A172 (cell line): ENCODE results near the gene WNT9A. TPM values are rescaled to one million over a fixed set of nuclear protein-coding genes. Genes with fewer than 3 reads are reported as not detected.
A peak's percentile ranks its signal among the peaks of the same experiment; 100 is the strongest.
"Not testable (repeated sequence)": the region's sequence is repeated elsewhere in the genome, so short reads cannot be mapped to it uniquely, and the experiment has no call there.

Experiments used
- DNase-seq: peaks from one replicate; pipeline ENCODE4 v3.0.0-alpha.2; 2015; ENCODE audit warnings: low spot score
- total RNA-seq: library from RNA; depleted of rRNA; stranded (reverse); fragments of >200 nt; shearing (Covaris generic); gene quantifications from 2 replicates; pipeline ENCODE4 v1.2.3, GENCODE V29; 2014

Gene WNT9A
- total RNA-seq, 1 experiment from 2014 or later: 23.7 TPM

- DNase-seq: no peak
These were observed 34.9 kb downstream of the WNT9A start for GRCh38 chr1:227912866-227913265.

DNA sequence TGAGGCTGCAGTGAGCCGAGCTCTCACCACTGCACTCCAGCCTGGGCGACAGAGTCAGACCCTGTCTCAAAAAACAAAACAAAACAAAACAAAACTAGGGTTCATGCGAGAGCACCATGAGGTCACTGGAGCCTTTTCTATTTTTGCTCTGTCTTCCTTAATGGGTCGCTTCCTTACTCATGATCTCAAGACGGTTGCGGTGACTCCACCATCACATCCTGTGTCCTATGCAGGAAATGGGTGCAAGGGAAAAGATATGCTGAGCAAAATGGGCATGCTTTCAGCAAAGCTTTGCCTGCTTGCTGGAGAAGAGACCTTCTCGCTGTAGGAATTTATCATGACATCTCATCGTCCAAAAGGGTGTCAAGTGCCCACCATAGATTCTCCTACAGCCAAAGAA is 36.4 kb downstream of the WNT9A start:
- DNase-seq: no peak

DNA sequence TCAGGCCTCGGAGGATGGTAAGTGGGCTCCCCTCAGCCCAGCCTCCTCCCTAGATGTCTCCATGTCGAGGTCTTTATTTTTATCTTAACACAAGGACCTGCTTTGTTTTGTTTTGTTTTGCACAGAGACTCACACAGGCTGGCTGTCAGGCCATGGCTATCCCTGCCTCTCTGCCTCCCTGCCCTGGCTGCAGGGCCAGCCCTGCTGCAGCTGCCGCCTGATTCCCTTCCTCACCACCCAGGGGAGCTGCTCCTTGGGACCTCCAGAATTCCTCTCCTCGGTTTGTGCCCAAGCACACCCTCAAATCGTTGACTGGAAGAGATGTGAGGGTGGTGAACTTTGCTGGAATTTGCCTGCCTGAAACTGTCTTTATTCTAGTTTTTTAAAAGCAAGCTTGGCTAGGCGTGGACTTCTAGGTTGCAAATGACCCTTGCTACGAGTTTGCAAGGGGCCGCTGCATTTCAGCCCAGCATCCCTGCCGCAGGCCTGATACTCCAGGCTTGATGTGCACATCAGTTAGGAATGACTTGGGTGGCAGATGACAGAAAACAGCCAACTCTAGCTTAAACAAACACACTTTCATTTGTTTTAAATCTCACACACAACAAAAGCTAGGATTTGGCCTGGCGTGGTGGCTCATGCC is 37.1 kb downstream of the WNT9A start:
- DNase-seq: no peak

- not testable (repeated sequence) for DNase-seq
These were observed 37.8 kb downstream of the WNT9A start for GRCh38 chr1:227909923-227910328.

DNA sequence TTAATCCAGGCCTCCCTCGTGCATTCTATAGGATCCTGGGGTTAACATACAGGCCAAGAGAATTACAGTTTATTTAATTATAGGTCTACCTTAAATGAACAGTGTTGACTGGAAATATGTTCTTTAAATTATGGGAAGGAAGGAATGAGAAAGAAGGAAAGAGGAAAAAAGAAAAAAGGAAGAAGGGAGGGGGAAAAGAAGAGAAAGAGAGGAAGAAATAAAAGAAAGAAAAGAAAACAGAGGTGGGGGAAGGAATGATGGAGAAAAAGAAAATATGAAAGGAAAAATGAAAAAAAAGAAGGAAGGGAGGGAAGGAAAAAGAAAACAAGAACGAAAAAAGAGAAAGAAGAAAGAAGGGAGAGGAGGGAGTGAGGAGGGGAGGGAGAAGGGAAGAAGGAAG is 38.5 kb downstream of the WNT9A start:
- DNase-seq: no peak

DNA sequence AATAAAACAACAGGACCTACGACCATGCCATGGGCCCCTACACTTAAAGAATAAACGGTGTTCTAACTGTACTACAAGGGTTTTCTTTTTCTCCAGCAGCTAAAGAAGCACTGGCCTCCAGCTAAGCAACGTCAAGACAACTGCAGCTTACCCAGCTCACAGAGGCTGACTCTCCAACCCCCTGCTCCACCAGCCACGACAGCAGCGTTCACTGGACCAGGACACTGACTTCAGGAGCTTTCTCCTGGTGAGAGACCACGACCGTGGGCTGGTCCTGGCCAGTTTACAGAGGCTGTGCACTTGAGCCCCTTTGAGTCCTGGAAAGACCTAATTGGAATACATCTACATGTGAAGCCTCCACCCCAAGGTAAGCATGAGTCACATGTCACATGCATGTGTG is 39.4 kb downstream of the WNT9A start:
- DNase-seq: no peak

- DNase-seq: no peak
These were observed 40.2 kb downstream of the WNT9A start for GRCh38 chr1:227907439-227908015.

GRCh38 chr1:227906550-227907071 is 41.1 kb downstream of the WNT9A start:
- no peak for DNase-seq

- no peak for DNase-seq
These were observed 41.9 kb downstream of the WNT9A start for GRCh38 chr1:227905573-227906487.

DNA sequence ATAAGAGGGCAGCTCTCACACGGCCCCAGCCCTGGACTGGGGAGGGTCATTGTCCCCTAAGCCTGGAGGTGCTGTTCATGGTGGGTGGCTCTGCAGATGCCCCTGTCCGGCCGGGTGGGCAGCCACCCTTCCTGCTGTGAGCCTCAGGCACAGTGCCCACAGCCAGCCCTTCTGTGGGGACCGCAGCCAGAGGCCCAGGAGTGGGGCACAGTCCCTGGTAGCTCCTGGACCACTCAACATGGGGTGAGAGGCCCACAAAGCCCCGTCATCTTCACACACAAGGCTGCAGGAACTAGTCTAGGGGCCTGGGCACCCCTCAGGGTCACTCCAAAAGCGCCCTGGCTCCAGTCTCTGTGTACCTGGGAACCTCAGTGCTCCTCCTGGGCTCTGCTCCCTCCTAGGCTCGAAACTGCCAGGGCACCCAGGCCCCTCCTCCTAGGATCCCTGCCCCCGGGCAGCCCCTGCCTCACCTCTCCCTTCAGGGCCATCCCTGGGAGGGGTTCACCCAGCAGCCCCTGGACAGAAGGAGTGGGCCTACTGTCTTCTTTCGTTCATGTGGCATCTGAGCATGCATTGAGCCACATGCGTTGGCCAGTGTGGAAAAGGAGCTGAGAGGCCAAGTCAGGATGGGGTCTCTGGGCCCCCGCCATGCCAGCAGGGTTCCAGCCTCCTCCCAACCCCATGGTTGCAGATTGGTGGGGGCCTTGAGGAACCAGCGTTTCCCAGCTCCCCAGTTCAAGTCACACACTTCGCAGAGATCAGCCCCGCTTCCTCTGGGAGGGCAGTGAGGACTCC is 43.0 kb downstream of the WNT9A start:
- no peak for DNase-seq

DNA sequence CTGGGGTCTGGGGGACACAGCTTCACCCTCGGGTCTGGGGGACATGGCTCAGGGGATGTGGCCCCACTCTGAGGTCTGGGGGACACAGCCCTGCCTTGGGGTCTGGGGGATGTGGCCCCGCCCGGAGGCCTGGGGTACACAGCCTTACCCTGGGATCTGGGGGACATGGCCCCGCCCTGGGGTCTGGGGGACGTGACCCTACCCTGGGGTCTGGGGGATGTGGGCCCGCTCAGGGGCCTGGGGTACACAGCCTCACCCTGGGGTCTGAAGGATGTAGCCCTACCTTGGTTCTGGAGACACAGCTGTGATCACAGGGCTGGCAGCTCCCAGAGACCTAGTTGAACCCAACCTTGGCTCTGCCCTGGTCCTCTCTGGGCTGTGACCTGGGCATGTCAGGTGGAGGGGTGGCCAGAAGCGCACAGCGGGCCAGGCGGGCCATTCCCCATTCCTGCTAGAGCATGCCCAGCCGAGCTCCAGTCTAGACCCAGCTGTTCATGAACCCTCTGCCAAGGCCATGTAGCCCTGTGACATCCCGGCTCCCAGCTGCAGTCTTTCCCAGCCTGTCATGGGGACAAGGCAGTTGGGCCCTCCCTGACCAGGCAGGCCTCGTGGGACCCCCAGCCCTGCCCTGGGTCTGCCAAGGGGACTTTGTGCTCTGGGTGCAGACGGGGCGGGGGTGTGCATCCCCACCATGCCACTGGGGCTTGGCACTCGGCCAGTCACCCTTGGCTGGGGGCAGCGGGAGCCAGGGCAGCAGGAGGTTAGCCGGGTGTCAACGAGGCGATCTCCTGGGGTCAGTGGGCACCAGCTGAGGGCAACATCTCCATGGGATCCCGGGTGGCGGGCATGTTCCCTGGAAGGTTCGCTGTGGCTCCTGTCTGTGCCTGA is 43.9 kb downstream of the WNT9A start:
- DNase-seq: no peak

- no peak for DNase-seq
These were observed 44.6 kb downstream of the WNT9A start for GRCh38 chr1:227903061-227903521.

DNA sequence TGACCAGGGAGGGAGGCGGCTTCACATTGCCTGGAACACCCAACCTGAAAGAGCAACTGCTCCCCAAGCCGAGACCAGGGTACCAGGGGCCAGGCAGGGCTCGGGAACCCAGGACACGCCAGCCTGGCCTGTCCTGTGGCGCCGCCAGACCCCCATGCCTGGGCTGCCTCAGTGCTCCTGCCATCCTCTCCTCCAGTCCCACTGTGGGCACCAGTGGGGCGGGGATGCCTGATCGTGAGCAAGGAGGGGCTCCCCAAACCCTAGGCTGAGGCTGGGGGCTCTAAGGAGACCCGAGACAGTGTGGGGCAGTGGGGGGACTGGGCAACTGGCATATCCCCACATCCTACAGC is 45.1 kb downstream of the WNT9A start:
- no peak for DNase-seq

DNA sequence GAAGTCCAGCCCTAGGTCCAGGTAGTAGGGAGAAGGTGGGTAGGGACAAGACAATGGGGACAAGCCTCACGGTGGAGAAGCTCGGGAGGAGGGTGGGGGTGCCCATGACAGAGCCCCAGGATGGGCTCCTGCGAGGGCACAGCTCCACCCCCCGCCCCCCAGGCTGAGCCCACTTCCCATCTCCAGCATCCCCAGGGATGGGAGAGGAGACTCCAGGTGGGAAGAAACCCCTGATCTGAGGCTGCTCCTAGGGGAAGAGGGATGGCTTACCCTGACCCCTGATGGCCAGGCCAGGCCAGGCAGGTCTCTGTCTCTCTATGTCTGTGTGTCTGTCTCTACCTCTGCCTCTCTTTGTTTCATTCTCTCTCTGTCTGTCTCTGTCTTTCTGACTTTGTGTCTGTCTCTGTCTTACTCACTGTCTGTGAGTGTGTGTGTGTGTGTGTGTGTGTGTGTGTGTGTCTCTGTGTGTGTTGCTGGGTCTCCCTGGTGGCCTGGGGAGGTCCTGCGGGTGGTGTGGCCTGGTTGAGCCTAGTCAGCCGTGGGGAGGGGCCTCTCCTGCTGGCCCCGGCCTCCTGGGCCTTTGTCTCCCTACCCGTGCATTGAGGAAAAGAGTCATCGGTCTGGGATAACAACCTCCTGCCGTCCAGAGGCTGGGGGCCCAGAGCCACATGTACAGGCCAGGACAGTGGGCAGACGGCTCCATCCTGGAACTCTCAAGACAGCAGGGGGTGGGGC is 45.7 kb downstream of the WNT9A start:
- DNase-seq: peak; percentile 66

- no peak for DNase-seq
These were observed 46.4 kb downstream of the WNT9A start for GRCh38 chr1:227901239-227901905.

GRCh38 chr1:227900571-227901051 is 47.1 kb downstream of the WNT9A start:
- DNase-seq: no peak

GRCh38 chr1:227899820-227900449 is 47.8 kb downstream of the WNT9A start:
- no peak for DNase-seq

GRCh38 chr1:227899141-227899819 is 48.5 kb downstream of the WNT9A start:
- DNase-seq: no peak
